ENCODE data around the gene TMEM63C.

TMEM63C gene

DNA sequence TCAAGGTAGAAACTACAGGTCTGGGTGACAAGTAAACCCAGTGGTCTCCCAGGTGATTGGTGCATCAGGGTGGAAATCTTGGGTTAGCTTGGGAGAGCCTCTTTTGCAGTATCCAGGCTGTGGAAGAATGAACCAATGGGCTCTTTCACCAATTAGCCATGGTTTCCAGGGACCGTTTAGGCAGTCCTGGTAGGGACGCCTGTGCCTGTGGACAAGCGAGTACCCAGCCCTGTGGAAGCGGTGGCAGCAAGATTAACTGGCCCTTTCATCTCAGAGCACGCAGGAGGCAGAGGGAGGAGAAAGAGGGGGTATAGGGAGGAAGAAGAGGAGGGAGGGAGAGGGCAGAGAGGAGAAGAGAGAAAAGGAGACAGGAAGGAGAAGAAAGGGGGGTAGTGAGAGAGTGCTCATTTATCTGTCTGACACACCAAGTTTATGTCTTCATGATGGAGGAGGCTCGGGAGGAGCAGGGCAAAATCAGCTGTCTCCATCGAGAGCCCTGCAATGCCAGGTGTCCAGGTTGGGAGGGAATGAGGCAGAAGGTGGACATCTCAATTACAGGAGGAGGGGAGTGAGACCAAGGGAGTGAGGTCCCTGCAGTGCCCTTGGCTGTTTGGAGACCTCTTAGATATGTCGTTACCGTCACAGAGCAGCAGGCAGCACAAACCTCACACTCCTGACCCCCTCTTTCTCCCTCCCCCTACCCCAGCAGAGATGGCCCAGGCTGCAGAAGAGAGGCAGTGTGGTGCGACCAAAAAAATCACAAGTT lies 35.4 kb upstream of the TMEM63C start:
- DNase-seq = no peak
- peaks cover 0 to 13% (median 10%) of the 10 kb centered on the region in 4 experiments for H3K4me1 ChIP-seq (ENCODE audit: control extremely low read depth in 1 of 4, control insufficient read depth in 4 of 4, insufficient read depth in 4 of 4, low read length in 3 of 4)
- ChIA-PET POLR2A (no interaction called here), CTCF (interaction anchor here (0.6 to 4.7 kb wide), 4 partner anchors 12 to 572 kb away, joined by 3 to 28 read pairs (median 4); no protein-coding TSS in a partner anchor)
- 16% methylated on average over 7 of the region's 10 CpGs for WGBS (ENCODE audit: insufficient coverage)
- H3K36me3 ChIP-seq (ENCODE audit: control insufficient read depth in 4 of 4, insufficient read depth in 4 of 4, low read length in 3 of 4) = no peaks in the 10 kb centered on the region
- peaks cover 0 to 64% (median 52%) of the 10 kb centered on the region in 5 experiments for H3K27me3 ChIP-seq (replicated peaks in 2 of 5; ENCODE audit: control insufficient read depth in 4 of 5, insufficient read depth in 5 of 5, low read length in 4 of 5)
- no peak overlapping the region for H3K27ac ChIP-seq (ENCODE audit: insufficient read depth in 1 of 2, low read depth in 1 of 2, low read length in 2 of 2, poor library complexity in 1 of 2, severe bottlenecking in 2 of 2)
- peaks cover 0 to 2% (median 0%) of the 10 kb centered on the region in 5 experiments for H3K9me3 ChIP-seq (ENCODE audit: control extremely low read depth in 1 of 5, control insufficient read depth in 4 of 5, insufficient read depth in 2 of 5, low read depth in 1 of 5, low read length in 4 of 5)
- H3K4me3 ChIP-seq (ENCODE audit: control insufficient read depth in 1 of 7, extremely low read depth in 1 of 7, insufficient read depth in 4 of 7, low read depth in 2 of 7, low read length in 6 of 7) = no peak overlapping the region

DNA sequence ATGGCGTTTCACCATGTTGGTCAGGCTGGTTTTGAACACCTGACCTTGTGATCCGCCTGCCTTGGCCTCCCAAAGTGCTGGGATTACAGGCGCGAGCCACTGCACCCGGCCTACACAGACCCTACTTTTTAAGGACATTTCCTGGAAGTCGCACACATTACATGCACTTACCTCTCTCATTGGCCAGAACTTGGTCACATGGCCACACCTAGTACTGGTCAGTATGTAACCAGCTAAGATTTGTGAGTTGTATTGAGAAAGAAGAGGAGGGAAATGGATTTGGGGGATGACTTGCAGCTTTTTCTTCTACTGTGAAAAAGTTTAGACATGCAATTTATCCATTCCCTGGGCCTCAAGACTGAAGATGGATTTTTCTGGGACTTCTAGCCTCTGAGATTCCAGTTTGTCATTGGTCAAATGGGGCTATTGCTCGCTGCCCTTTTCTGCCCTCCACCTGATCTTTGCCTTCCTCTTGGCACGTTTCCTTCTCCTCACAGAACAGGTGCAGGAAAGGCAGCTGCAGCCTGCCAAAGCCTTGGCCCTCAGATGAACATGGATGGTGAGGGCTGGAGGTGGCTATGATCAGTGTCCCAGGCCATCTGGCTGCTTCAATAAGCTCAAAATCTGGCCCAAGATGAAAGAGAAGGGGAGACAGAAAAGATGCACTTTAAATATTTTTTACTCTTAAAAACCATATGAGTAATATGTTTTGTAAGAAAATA lies 32.9 kb upstream of the TMEM63C start:
- H3K9me3 ChIP-seq (ENCODE audit: control extremely low read depth in 1 of 5, control insufficient read depth in 4 of 5, insufficient read depth in 2 of 5, low read depth in 1 of 5, low read length in 4 of 5) = peaks cover 0 to 2% (median 0%) of the 10 kb centered on the region in 5 experiments
- CTCF ChIA-PET = interaction anchor here (0.5 to 6.3 kb wide), 8 partner anchors 6 to 192 kb away, joined by 3 to 58 read pairs (median 4); partner anchors contain the start of gene ZDHHC22
- 82% methylated on average over 4 of the region's 8 CpGs for WGBS (ENCODE audit: insufficient coverage)
- POLR2A ChIA-PET = no interaction called here
- no peak overlapping the region for H3K4me3 ChIP-seq (ENCODE audit: control insufficient read depth in 1 of 7, extremely low read depth in 1 of 7, insufficient read depth in 4 of 7, low read depth in 2 of 7, low read length in 6 of 7)
- no peaks in the 10 kb centered on the region for H3K4me1 ChIP-seq (ENCODE audit: control extremely low read depth in 1 of 4, control insufficient read depth in 4 of 4, insufficient read depth in 4 of 4, low read length in 3 of 4)
- DNase-seq = no peak
- H3K36me3 ChIP-seq (ENCODE audit: control insufficient read depth in 4 of 4, insufficient read depth in 4 of 4, low read length in 3 of 4) = no peaks in the 10 kb centered on the region
- H3K27me3 ChIP-seq (replicated peaks in 2 of 5; ENCODE audit: control insufficient read depth in 4 of 5, insufficient read depth in 5 of 5, low read length in 4 of 5) = peaks cover 0 to 38% (median 33%) of the 10 kb centered on the region in 5 experiments
- H3K27ac ChIP-seq (ENCODE audit: insufficient read depth in 1 of 2, low read depth in 1 of 2, low read length in 2 of 2, poor library complexity in 1 of 2, severe bottlenecking in 2 of 2) = no peak overlapping the region

DNA sequence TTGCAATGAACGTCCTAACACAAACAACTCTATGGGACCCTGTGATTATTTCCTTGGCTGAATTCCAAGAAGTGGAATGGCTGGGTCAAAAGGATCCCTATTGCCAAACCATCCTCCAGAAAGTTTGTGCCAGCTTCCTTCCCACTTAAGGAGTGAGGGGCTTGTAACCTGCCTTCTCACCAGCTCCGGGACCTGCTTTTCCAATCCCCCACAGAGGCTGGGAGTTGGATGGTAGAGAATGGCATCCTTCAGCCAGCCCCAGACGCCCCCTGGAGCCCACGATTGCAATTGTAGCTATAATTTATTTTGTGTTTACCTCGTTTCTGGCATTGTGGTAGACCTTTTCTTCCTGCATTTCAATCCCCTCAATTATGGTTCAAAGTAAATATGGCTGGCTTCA lies 30.4 kb upstream of the TMEM63C start:
- CTCF ChIA-PET = interaction anchor here (0.6 to 6.3 kb wide), 18 partner anchors 9 to 313 kb away, joined by 3 to 59 read pairs (median 3); partner anchors contain the start of gene ZDHHC22
- no peak overlapping the region for H3K27ac ChIP-seq (ENCODE audit: insufficient read depth in 1 of 2, low read depth in 1 of 2, low read length in 2 of 2, poor library complexity in 1 of 2, severe bottlenecking in 2 of 2)
- H3K36me3 ChIP-seq (ENCODE audit: control insufficient read depth in 4 of 4, insufficient read depth in 4 of 4, low read length in 3 of 4) = no peaks in the 10 kb centered on the region
- no peak overlapping the region for H3K4me3 ChIP-seq (ENCODE audit: control insufficient read depth in 1 of 7, extremely low read depth in 1 of 7, insufficient read depth in 4 of 7, low read depth in 2 of 7, low read length in 6 of 7)
- POLR2A ChIA-PET = no interaction called here
- H3K27me3 ChIP-seq (replicated peaks in 2 of 5; ENCODE audit: control insufficient read depth in 4 of 5, insufficient read depth in 5 of 5, low read length in 4 of 5) = peaks cover 2 to 19% (median 15%) of the 10 kb centered on the region in 5 experiments
- peak in 2 of 3 donors; percentile 41 to 43 for DNase-seq
- H3K9me3 ChIP-seq (ENCODE audit: control extremely low read depth in 1 of 5, control insufficient read depth in 4 of 5, insufficient read depth in 2 of 5, low read depth in 1 of 5, low read length in 4 of 5) = peaks cover 0 to 3% (median 0%) of the 10 kb centered on the region in 5 experiments
- WGBS (ENCODE audit: insufficient coverage) = 20% methylated on average over 1 of the region's 5 CpGs
- H3K4me1 ChIP-seq (ENCODE audit: control extremely low read depth in 1 of 4, control insufficient read depth in 4 of 4, insufficient read depth in 4 of 4, low read length in 3 of 4) = no peaks in the 10 kb centered on the region

DNA sequence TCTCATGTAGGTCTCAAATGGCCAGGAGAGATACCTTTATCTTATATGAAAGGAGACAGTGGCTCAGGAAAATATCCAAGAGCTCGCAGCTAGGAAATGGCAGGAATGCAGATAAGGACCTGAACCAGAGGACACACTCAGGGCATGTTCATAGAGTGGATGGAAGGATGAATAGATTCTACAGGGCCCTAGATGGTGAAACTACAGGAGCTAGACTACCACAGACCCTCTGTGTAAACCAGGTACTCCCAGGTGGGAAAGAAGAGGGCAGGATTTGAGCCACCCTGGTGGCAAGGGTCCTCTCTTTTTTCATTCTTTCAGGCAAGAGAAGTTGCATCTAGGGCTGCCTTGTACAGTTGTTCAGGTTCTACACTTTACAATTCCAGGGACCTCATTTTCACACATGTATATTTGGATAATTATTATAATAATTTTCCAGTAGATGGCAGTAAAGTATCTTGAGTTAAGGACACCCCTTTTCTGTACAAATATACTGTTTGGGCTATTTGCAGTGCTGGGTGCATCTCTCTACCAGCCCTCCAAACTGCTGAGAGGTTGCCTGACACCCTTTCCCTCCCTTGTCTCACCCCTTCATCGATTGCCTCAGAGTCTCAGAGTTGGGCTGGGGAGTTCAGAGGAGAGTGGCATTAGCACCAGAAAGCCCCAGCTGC lies 29.5 kb upstream of the TMEM63C start:
- no peak overlapping the region for H3K4me3 ChIP-seq (ENCODE audit: control insufficient read depth in 1 of 7, extremely low read depth in 1 of 7, insufficient read depth in 4 of 7, low read depth in 2 of 7, low read length in 6 of 7)
- POLR2A ChIA-PET = no interaction called here
- peak; percentile 34 to 67 (median 58) for DNase-seq
- H3K27ac ChIP-seq (ENCODE audit: insufficient read depth in 1 of 2, low read depth in 1 of 2, low read length in 2 of 2, poor library complexity in 1 of 2, severe bottlenecking in 2 of 2) = no peak overlapping the region
- CTCF ChIA-PET = interaction anchor here (0.6 to 6.3 kb wide), 26 partner anchors 9 to 312 kb away, joined by 3 to 59 read pairs (median 3); partner anchors contain the start of gene ZDHHC22
- H3K9me3 ChIP-seq (ENCODE audit: control extremely low read depth in 1 of 5, control insufficient read depth in 4 of 5, insufficient read depth in 2 of 5, low read depth in 1 of 5, low read length in 4 of 5) = peaks cover 0 to 3% (median 0%) of the 10 kb centered on the region in 5 experiments
- no CpG with 5 or more reads among the region's 2 CpGs for WGBS (ENCODE audit: insufficient coverage)
- no peaks in the 10 kb centered on the region for H3K4me1 ChIP-seq (ENCODE audit: control extremely low read depth in 1 of 4, control insufficient read depth in 4 of 4, insufficient read depth in 4 of 4, low read length in 3 of 4)
- peaks cover 2 to 18% (median 7%) of the 10 kb centered on the region in 5 experiments for H3K27me3 ChIP-seq (replicated peaks in 2 of 5; ENCODE audit: control insufficient read depth in 4 of 5, insufficient read depth in 5 of 5, low read length in 4 of 5)
- no peaks in the 10 kb centered on the region for H3K36me3 ChIP-seq (ENCODE audit: control insufficient read depth in 4 of 4, insufficient read depth in 4 of 4, low read length in 3 of 4)

DNA sequence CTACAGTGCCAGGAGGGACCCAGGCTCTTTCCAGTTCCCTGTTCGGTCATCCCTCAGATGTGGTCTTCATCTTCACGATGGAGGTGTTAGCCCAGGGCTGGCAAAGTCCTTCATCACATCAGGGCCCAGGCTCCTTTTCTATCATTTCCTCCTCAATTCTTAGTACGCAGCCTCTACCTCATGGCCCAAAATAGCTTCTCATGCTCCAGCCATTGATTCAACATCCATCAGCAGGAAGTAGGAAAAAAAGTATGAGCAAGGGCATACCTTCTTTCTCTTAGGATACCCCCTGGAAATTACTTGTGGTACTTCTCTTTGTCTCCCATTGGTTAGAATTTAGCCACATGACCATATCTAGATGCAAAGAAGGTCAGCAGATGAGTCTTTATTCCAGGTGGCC lies 27.8 kb upstream of the TMEM63C start:
- DNase-seq = no peak
- Histone ChIP-seq H3K4me3 (ENCODE audit: control insufficient read depth in 1 of 7, extremely low read depth in 1 of 7, insufficient read depth in 4 of 7, low read depth in 2 of 7, low read length in 6 of 7) (no peak overlapping the region), H3K27ac (ENCODE audit: insufficient read depth in 1 of 2, low read depth in 1 of 2, low read length in 2 of 2, poor library complexity in 1 of 2, severe bottlenecking in 2 of 2) (no peak overlapping the region), H3K9me3 (ENCODE audit: control extremely low read depth in 1 of 5, control insufficient read depth in 4 of 5, insufficient read depth in 2 of 5, low read depth in 1 of 5, low read length in 4 of 5) (peaks cover 0 to 3% (median 0%) of the 10 kb centered on the region in 5 experiments), H3K27me3 (replicated peaks in 2 of 5; ENCODE audit: control insufficient read depth in 4 of 5, insufficient read depth in 5 of 5, low read length in 4 of 5) (peaks cover 0 to 14% (median 10%) of the 10 kb centered on the region in 5 experiments), H3K4me1 (ENCODE audit: control extremely low read depth in 1 of 4, control insufficient read depth in 4 of 4, insufficient read depth in 4 of 4, low read length in 3 of 4) (peaks cover 0 to 9% (median 4%) of the 10 kb centered on the region in 4 experiments), H3K36me3 (ENCODE audit: control insufficient read depth in 4 of 4, insufficient read depth in 4 of 4, low read length in 3 of 4) (no peaks in the 10 kb centered on the region)
- 95% methylated on average over 3 of the region's 3 CpGs for WGBS (ENCODE audit: insufficient coverage)
- ChIA-PET POLR2A (no interaction called here), CTCF (interaction anchor here (0.8 to 6.3 kb wide), 12 partner anchors 11 to 273 kb away, joined by 3 to 59 read pairs (median 6); partner anchors contain the start of gene ZDHHC22)

- Histone ChIP-seq H3K4me1 (ENCODE audit: control extremely low read depth in 1 of 4, control insufficient read depth in 4 of 4, insufficient read depth in 4 of 4, low read length in 3 of 4) (peaks cover 0 to 9% (median 4%) of the 10 kb centered on the region in 4 experiments), H3K27me3 (replicated peaks in 2 of 5; ENCODE audit: control insufficient read depth in 4 of 5, insufficient read depth in 5 of 5, low read length in 4 of 5) (peaks cover 0 to 15% (median 10%) of the 10 kb centered on the region in 5 experiments), H3K27ac (ENCODE audit: insufficient read depth in 1 of 2, low read depth in 1 of 2, low read length in 2 of 2, poor library complexity in 1 of 2, severe bottlenecking in 2 of 2) (no peak overlapping the region), H3K36me3 (ENCODE audit: control insufficient read depth in 4 of 4, insufficient read depth in 4 of 4, low read length in 3 of 4) (no peaks in the 10 kb centered on the region), H3K9me3 (ENCODE audit: control extremely low read depth in 1 of 5, control insufficient read depth in 4 of 5, insufficient read depth in 2 of 5, low read depth in 1 of 5, low read length in 4 of 5) (peaks cover 0 to 3% (median 0%) of the 10 kb centered on the region in 5 experiments), H3K4me3 (ENCODE audit: control insufficient read depth in 1 of 7, extremely low read depth in 1 of 7, insufficient read depth in 4 of 7, low read depth in 2 of 7, low read length in 6 of 7) (no peak overlapping the region)
- 75% methylated on average over 2 of the region's 7 CpGs for WGBS (ENCODE audit: insufficient coverage)
- no peak for DNase-seq
- ChIA-PET POLR2A (no interaction called here), CTCF (interaction anchor here (0.9 to 5.8 kb wide), 7 partner anchors 12 to 170 kb away, joined by 3 to 59 read pairs (median 4); partner anchors contain the start of gene ZDHHC22)
These were observed 27.2 kb upstream of the TMEM63C start for GRCh38 chr14:77154421-77154820.

Measured in common myeloid progenitor, CD34-positive (primary cell).